Colonic mucosa (tissue), 4 donors: ENCODE data around the gene WDR82. TPM values are rescaled to one million over a fixed set of nuclear protein-coding genes. Genes with fewer than 3 reads are reported as not detected.

Experiments
- DNase-seq: peaks from one replicate; pipeline ENCODE4 v3.0.0-alpha.2; 2020
- H3K27ac ChIP-seq: fragments of 200-600 bp; one replicate; pipeline ENCODE4 v1.8.0; 2021
- H3K27me3 ChIP-seq: fragments of 200-600 bp; one replicate; pipeline ENCODE4 v1.8.0; 2021
- H3K36me3 ChIP-seq: fragments of 200-600 bp; one replicate; pipeline ENCODE4 v1.8.0; 2021
- H3K4me1 ChIP-seq: fragments of 200-600 bp; one replicate; pipeline ENCODE4 v1.8.0; 2021; ENCODE audit warnings: mild to moderate bottlenecking
- H3K4me3 ChIP-seq: fragments of 200-600 bp; one replicate; pipeline ENCODE4 v1.8.0; 2021
- H3K9ac ChIP-seq, 2 donors: one replicate each; pipeline ENCODE4 v1.7.0; 2013; ENCODE audit warnings: control low read depth in 2 of 2, low read depth in 2 of 2, low read length in 2 of 2
- H3K9me3 ChIP-seq: fragments of 200-600 bp; one replicate; pipeline ENCODE4 v1.8.0; 2021
- CTCF ChIP-seq: fragments of 200-600 bp; IDR thresholded peaks from one replicate; pipeline ENCODE4 v1.8.0; 2022; ENCODE audit warnings: antibody characterized with exemption, mild to moderate bottlenecking
- intact Hi-C: fragments of 100-400 bp; cut with DNase I; formaldehyde crosslinking; loops from one replicate; pipeline ENCODE4 v1.14.1; 2022
- total RNA-seq, 2 donors: library from RNA; stranded (reverse); fragmentation: NEBNext Ultra II Directional in 1 of 2; extraction: Animal tissue kit (Norgen Biotek cat#: 25700) in 1 of 2; gene quantifications; one replicate each; pipeline ENCODE4 v1.2.1, GENCODE V29; 2021
- donor health status: healthy.
- donor health status: DM: no; HTN: no; CAD: no.
- donor health status: DM: no; HTN: no; CAD: no.

Gene WDR82
- total RNA-seq, 2 donors from 2014 or later = 65.7 to 67.0 TPM

- H3K9ac ChIP-seq = peak overlapping the region; percentile 32 to 56
- H3K4me1 ChIP-seq = peaks cover 6% of the 10 kb centered on the region
- no peaks in the 10 kb centered on the region for H3K9me3 ChIP-seq
- no peak for TF ChIP-seq CTCF
- H3K27ac ChIP-seq = no peak overlapping the region
- intact Hi-C loops = no loop called here
- no peaks in the 10 kb centered on the region for H3K36me3 ChIP-seq
- DNase-seq = peak; percentile 79
- H3K4me3 ChIP-seq = peak overlapping the region; percentile 20
- H3K27me3 ChIP-seq = no peaks in the 10 kb centered on the region
Measured at GRCh38 chr3:52317208-52318000, 39.0 kb upstream of the WDR82 start.

GRCh38 chr3:52315977-52316764 lies 37.7 kb upstream of the WDR82 start, which contains the start of gene DNAH1:
Gene DNAH1 (plus strand): TSS chr3:52316319. CDS start chr3:52322443, 6,124 bp downstream.
- DNase-seq = no peak
- H3K4me3 ChIP-seq = peak within 1 kb of the TSS; percentile 20

GRCh38 chr3:52315006-52315405 lies 36.6 kb upstream of the WDR82 start:
- H3K27me3 ChIP-seq = no peaks in the 10 kb centered on the region
- no peak overlapping the region for H3K9ac ChIP-seq
- no peak overlapping the region for H3K4me3 ChIP-seq
- no peak for DNase-seq
- TF ChIP-seq CTCF = no peak
- H3K9me3 ChIP-seq = no peaks in the 10 kb centered on the region
- no peaks in the 10 kb centered on the region for H3K36me3 ChIP-seq
- H3K27ac ChIP-seq = no peak overlapping the region
- H3K4me1 ChIP-seq = peaks cover 6% of the 10 kb centered on the region
- intact Hi-C loops = no loop called here

More at GRCh38 chr3:52315977-52316764, 37.7 kb upstream of the WDR82 start, which contains the start of gene DNAH1:
- Histone ChIP-seq H3K9me3 (no peaks in the 10 kb centered on the region), H3K4me1 (peaks cover 6% of the 10 kb centered on the region), H3K9ac (peak within 1 kb of the TSS; percentile 32 to 56), H3K27ac (no peak within 1 kb of the TSS), H3K36me3 (no peaks in the 10 kb centered on the region), H3K27me3 (no peaks in the 10 kb centered on the region)
- intact Hi-C loops = no loop called here
- TF ChIP-seq CTCF = no peak

- H3K9me3 ChIP-seq = no peaks in the 10 kb centered on the region
- TF ChIP-seq CTCF = no peak
- no peaks in the 10 kb centered on the region for H3K36me3 ChIP-seq
- H3K27me3 ChIP-seq = no peaks in the 10 kb centered on the region
- no peak overlapping the region for H3K27ac ChIP-seq
- no peak overlapping the region for H3K4me3 ChIP-seq
- intact Hi-C loops = no loop called here
- H3K9ac ChIP-seq = no peak overlapping the region
- DNase-seq = no peak
- peaks cover 6% of the 10 kb centered on the region for H3K4me1 ChIP-seq
Measured at GRCh38 chr3:52314489-52314888, 36.0 kb upstream of the WDR82 start.

- H3K27ac ChIP-seq = no peak overlapping the region
- no peaks in the 10 kb centered on the region for H3K9me3 ChIP-seq
- H3K36me3 ChIP-seq = no peaks in the 10 kb centered on the region
- H3K9ac ChIP-seq = no peak overlapping the region
- peaks cover 6% of the 10 kb centered on the region for H3K4me1 ChIP-seq
- intact Hi-C loops = no loop called here
- H3K27me3 ChIP-seq = no peaks in the 10 kb centered on the region
- no peak overlapping the region for H3K4me3 ChIP-seq
- no peak for TF ChIP-seq CTCF
- DNase-seq = no peak
Measured at GRCh38 chr3:52313774-52314188, 35.3 kb upstream of the WDR82 start.
